Fibroblast of lung (primary cell): ENCODE results near the gene CNST. TPM values are rescaled to one million over a fixed set of nuclear protein-coding genes. Genes with fewer than 3 reads are reported as not detected.

Experiments used
- DNase-seq, 2 donors: peaks; one replicate each; pipeline versions ENCODE4 v3.0.0 to v3.0.0-alpha.2; 2010; ENCODE audit warnings: low read depth in 2 of 2
- H2AFZ ChIP-seq: 2 replicates; pipeline ENCODE4 v1.5.1; 2012; ENCODE audit warnings: low read length, control low read depth, inconsistent platforms
- H3K27ac ChIP-seq: 2 replicates; pipeline ENCODE4 v1.5.1; 2011; ENCODE audit warnings: low read length, control low read depth; ENCODE audit not compliant: insufficient read depth
- H3K27me3 ChIP-seq: 2 replicates; pipeline ENCODE4 v1.5.1; 2011; ENCODE audit warnings: mild to moderate bottlenecking, low read length; ENCODE audit not compliant: control insufficient read depth, insufficient read depth
- H3K36me3 ChIP-seq: 2 replicates; pipeline ENCODE4 v1.5.1; 2011; ENCODE audit warnings: low read length; ENCODE audit not compliant: control insufficient read depth, insufficient read depth
- H3K4me1 ChIP-seq: 2 replicates; pipeline ENCODE4 v1.5.1; 2011; ENCODE audit warnings: low read length; ENCODE audit not compliant: control insufficient read depth, insufficient read depth; ENCODE audit errors: extremely low read depth
- H3K4me2 ChIP-seq: 2 replicates; pipeline ENCODE4 v1.5.1; 2011; ENCODE audit warnings: low read length, control low read depth; ENCODE audit not compliant: insufficient read depth; ENCODE audit errors: extremely low read depth
- H3K4me3 ChIP-seq, 4 experiments: fragments of 200-600 bp in 1 of 4; sonication (generic) in 1 of 4; replicated peaks in 1 of 4; 2 replicates each; pipeline ENCODE4 v1.5.1; 2011 to 2016; ENCODE audit warnings: low read length in 4 of 4, low read depth in 3 of 4, mild to moderate bottlenecking in 3 of 4, control low read depth in 2 of 4, inconsistent platforms in 1 of 4, mixed read lengths in 1 of 4; ENCODE audit not compliant: insufficient read depth in 1 of 4; ENCODE audit errors: control extremely low read depth in 1 of 4
- H3K79me2 ChIP-seq: 2 replicates; pipeline ENCODE4 v1.5.1; 2012; ENCODE audit warnings: mild to moderate bottlenecking, low read length, inconsistent platforms; ENCODE audit not compliant: control insufficient read depth, insufficient read depth
- H3K9ac ChIP-seq: 2 replicates; pipeline ENCODE4 v1.5.1; 2011; ENCODE audit warnings: mild to moderate bottlenecking, low read length, control low read depth; ENCODE audit not compliant: insufficient read depth
- H3K9me3 ChIP-seq: 2 replicates; pipeline ENCODE4 v1.5.1; 2012; ENCODE audit warnings: low read depth, low read length; ENCODE audit not compliant: control insufficient read depth, insufficient read depth
- H4K20me1 ChIP-seq: 2 replicates; pipeline ENCODE4 v1.5.1; 2011; ENCODE audit warnings: low read length; ENCODE audit not compliant: control insufficient read depth, insufficient read depth; ENCODE audit errors: extremely low read depth
- EZH2 ChIP-seq: IDR thresholded peaks from 2 replicates; pipeline ENCODE4 v1.5.1; 2012; ENCODE audit warnings: low read length, control low read depth, mild to moderate bottlenecking; ENCODE audit errors: missing control alignments
- polyA plus RNA-seq, 2 donors: library from polyadenylated mRNA; depleted of rRNA in 1 of 2; stranded (reverse) in 1 of 2; unstranded in 1 of 2; fragments of >200 nt; gene quantifications; 2 replicates each; pipeline ENCODE4 v1.2.1, GENCODE V29; 2011 to 2012; ENCODE audit warnings: missing spikeins in 1 of 2
- total RNA-seq: library from RNA; depleted of rRNA; stranded (reverse); fragments of >200 nt; gene quantifications from 2 replicates; pipeline ENCODE4 v1.2.1, GENCODE V29; 2014
- TF ChIP-seq, protein P1 (sequence below), 2 donors: IDR thresholded peaks in 1 of 2; conservative IDR thresholded peaks in 1 of 2; 1 replicate in 1 of 2; 2 replicates in 1 of 2; pipeline ENCODE4 v1.5.1; 2011 to 2012; ENCODE audit warnings: low read length in 2 of 2, control low read depth in 1 of 2, inconsistent platforms in 1 of 2, low read depth in 1 of 2, mild to moderate bottlenecking in 1 of 2

Gene CNST
- total and polyA plus RNA-seq, 2 donors (not counting 1 experiment from before 2014, with no cell fraction given) = 26.9 to 33.9 TPM

DNA sequence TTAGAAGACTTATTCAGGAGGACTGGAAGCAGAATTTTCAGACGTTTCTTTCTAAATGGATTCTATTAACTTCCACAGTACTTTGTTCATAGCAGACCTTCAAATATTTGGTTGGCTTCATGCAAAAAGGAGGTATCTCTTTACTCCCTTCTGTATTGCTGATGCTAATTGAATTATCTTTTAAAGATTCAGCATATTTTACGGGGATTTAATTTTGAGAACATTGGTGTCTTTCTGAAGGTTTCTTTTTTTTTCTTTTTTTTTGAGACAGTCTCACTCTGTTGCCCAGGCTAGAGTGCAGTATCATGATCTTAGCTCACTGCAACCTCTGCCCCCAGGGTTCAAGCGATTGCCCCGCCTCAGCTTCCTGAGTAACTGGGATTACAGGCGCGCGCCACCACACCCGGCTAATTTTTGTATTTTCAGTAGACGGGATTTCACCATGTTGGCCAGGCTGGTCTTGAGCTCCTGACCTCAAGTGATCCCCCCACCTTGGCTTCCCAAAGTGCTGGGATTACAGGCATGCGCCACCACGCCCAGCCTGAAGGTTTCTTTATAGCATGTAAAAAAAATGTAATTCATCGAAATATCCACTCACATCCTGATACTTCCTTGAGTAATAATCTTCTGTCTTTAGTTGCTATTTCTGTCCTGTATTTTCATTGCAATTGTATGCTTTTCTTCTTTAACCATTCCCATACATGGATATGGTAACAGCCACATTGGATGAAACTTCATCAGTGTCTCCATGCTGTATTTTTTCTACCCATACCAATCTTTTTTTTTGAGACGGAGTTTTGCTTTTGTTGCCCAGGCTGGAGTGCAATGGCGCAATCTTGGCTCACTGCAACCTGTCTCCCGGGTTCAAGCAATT lies 14.5 kb downstream of the CNST start:
- Histone ChIP-seq H3K27me3 (no peaks in the 10 kb centered on the region), H4K20me1 (no peaks in the 10 kb centered on the region), H3K36me3 (peaks cover 3% of the 10 kb centered on the region), H3K4me2 (no peak overlapping the region), H2AFZ (no peak overlapping the region), H3K4me3 (no peak overlapping the region), H3K9ac (no peak overlapping the region), H3K4me1 (peaks cover 13% of the 10 kb centered on the region), H3K79me2 (peaks cover 84% of the 10 kb centered on the region), H3K27ac (no peak overlapping the region), H3K9me3 (no peaks in the 10 kb centered on the region)
- DNase-seq = no peak
- TF ChIP-seq, protein P1, sequence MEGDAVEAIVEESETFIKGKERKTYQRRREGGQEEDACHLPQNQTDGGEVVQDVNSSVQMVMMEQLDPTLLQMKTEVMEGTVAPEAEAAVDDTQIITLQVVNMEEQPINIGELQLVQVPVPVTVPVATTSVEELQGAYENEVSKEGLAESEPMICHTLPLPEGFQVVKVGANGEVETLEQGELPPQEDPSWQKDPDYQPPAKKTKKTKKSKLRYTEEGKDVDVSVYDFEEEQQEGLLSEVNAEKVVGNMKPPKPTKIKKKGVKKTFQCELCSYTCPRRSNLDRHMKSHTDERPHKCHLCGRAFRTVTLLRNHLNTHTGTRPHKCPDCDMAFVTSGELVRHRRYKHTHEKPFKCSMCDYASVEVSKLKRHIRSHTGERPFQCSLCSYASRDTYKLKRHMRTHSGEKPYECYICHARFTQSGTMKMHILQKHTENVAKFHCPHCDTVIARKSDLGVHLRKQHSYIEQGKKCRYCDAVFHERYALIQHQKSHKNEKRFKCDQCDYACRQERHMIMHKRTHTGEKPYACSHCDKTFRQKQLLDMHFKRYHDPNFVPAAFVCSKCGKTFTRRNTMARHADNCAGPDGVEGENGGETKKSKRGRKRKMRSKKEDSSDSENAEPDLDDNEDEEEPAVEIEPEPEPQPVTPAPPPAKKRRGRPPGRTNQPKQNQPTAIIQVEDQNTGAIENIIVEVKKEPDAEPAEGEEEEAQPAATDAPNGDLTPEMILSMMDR (conservative IDR thresholded peaks at IDR 0.05 in 1 of 2, IDR thresholded peaks at IDR 0.05 in 1 of 2; ENCODE audit: low read depth in 1 of 2, low read length in 2 of 2) = no peak
- TF ChIP-seq EZH2 = no peak

DNA sequence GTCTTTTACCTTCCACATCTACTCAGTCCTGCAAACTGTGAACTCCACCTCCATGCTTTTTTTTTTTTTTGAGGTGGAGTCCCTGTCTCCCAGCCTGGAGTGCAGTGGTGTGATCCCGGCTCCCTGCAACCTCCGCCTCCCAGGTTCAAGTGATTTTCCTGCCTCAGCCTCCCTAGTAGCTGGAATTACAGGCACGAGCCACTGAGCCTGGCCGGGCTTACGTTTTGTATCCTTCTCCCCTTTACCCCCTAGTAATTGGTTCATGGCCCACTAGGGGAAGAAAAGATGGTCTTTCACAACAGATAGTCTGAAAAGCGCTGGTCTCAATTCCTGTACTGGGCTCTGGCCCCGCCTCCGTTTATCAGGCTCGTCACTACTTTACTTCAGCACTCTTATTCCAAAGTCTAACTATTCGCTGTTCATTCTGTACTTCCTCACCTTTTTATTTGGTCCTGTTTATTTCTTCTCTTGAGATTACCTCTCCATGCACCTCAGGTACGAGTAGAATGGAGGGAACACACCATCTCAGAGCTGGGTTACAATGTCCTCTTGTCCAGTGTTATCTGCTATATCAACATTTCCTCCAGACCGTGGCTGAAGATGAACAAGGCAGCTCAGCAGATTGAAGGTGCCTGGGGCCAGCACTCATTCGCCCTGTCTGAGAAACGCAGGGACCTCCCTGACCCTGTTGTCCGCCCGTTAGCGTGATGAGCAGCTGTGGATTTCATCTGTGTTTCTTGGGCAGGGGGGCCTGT lies 16.2 kb downstream of the CNST start:
- H3K27me3 ChIP-seq = no peaks in the 10 kb centered on the region
- no peak overlapping the region for H3K4me2 ChIP-seq
- H3K4me1 ChIP-seq = peaks cover 17% of the 10 kb centered on the region
- H3K79me2 ChIP-seq = peaks cover 75% of the 10 kb centered on the region
- no peak overlapping the region for H3K27ac ChIP-seq
- TF ChIP-seq, protein P1 (conservative IDR thresholded peaks at IDR 0.05 in 1 of 2, IDR thresholded peaks at IDR 0.05 in 1 of 2; ENCODE audit: low read depth in 1 of 2, low read length in 2 of 2) = no peak
- no peak for TF ChIP-seq EZH2
- H3K9ac ChIP-seq = no peak overlapping the region
- no peaks in the 10 kb centered on the region for H4K20me1 ChIP-seq
- no peak for DNase-seq
- H3K4me3 ChIP-seq = no peak overlapping the region
- no peak overlapping the region for H2AFZ ChIP-seq
- H3K9me3 ChIP-seq = no peaks in the 10 kb centered on the region
- H3K36me3 ChIP-seq = peaks cover 3% of the 10 kb centered on the region

DNA sequence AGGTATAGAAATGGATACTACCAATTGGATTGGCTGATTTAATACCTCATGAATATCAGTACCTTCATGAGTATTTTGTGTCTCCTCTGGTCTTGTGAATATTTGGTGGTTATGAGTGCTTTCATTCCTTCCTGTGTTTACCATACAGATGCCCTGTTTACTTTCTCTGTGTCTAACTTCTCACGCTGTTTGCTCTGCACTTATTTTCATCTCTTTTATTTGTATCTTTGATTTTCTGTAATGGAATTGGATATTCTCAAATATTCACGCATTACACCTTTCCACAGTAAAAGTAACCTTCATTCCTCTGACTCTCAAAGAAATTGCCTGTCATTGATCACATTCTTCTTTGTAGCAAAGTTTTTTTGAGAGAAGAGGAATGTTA lies 16.8 kb downstream of the CNST start:
- H3K9me3 ChIP-seq = no peaks in the 10 kb centered on the region
- peaks cover 71% of the 10 kb centered on the region for H3K79me2 ChIP-seq
- H3K9ac ChIP-seq = no peak overlapping the region
- no peak for DNase-seq
- H2AFZ ChIP-seq = no peak overlapping the region
- peaks cover 16% of the 10 kb centered on the region for H3K4me1 ChIP-seq
- no peak overlapping the region for H3K4me2 ChIP-seq
- peaks cover 3% of the 10 kb centered on the region for H3K36me3 ChIP-seq
- H4K20me1 ChIP-seq = no peaks in the 10 kb centered on the region
- H3K27ac ChIP-seq = no peak overlapping the region
- TF ChIP-seq, protein P1 (conservative IDR thresholded peaks at IDR 0.05 in 1 of 2, IDR thresholded peaks at IDR 0.05 in 1 of 2; ENCODE audit: low read depth in 1 of 2, low read length in 2 of 2) = no peak
- TF ChIP-seq EZH2 = no peak
- H3K27me3 ChIP-seq = no peaks in the 10 kb centered on the region
- H3K4me3 ChIP-seq = no peak overlapping the region
